LNCAP (cell line): ENCODE data around the gene ACMSD.

ENCODE experiments used
- CTCF ChIP-seq: fragments of 450-650 bp; IDR thresholded peaks from 2 replicates; pipeline ENCODE4 v1.5.1; 2017; ENCODE audit warnings: mild to moderate bottlenecking

Gene ACMSD

DNA sequence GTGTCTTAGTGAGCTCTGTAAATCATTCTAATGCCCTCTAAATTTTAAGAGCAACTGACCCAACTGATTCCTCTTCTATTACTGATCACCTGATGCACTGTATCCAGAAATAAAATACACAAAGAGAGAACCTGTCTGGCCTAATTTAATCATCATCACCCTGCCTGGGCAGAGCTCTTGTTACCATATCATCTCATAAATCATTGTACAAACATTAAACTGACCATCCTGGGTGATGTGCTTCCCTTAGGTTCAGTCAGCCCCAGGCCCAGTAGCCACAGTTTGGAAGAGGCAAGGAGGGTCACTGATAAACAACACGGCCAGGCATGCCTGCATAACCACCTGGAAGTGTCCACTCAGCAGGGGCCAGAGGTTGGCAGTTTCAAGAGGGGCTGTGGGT is 22.7 kb upstream of the ACMSD start:
- TF ChIP-seq CTCF, result no peak

GRCh38 chr2:134818321-134818720 is 20.1 kb upstream of the ACMSD start:
- TF ChIP-seq CTCF, result no peak

GRCh38 chr2:134819334-134819733 is 19.1 kb upstream of the ACMSD start:
- TF ChIP-seq CTCF, result no peak

- no peak for TF ChIP-seq CTCF
These were observed 15.0 kb upstream of the ACMSD start for GRCh38 chr2:134823431-134823830.

DNA sequence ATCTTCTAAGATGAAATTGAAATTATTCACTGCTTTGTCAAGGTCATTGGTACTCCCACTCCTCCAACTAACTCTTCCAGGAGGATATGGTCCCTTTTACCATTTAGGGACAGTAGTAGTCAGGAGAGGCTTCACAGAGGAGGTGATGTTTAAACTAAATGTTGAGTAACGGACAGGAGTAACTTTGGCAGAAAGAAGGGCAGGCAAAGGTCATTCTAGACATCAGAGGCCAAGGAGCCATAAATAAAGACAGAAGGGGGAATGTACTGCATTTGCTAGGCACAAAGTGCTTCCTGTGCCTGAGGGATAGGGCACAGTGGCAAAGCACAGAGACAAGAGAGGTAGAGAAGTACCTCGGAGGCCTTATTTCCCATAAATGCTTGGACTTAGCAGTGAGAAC is 14.6 kb upstream of the ACMSD start:
- no peak for TF ChIP-seq CTCF

DNA sequence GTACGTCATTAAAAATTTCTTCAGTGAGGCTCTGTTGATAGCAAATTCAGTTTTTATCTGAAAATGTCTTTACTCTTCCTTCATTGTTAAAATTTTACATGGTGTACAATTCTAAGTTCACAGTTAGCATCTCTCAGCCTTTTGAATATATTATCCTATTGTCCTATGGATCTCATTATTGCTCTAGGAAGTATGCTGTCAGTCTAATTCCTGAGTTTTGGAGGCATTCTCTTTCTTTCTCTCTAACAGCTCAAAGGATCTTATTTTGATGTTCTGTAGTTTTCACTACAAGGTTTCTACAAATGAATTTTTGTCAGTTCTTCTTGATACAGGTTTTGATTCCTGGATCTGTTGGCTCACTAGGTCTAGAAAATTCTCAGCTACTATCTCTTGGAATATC is 2.9 kb upstream of the ACMSD start:
- no peak for TF ChIP-seq CTCF

- TF ChIP-seq CTCF, result no peak
These were observed 1.4 kb upstream of the ACMSD start for GRCh38 chr2:134836986-134837385.

DNA sequence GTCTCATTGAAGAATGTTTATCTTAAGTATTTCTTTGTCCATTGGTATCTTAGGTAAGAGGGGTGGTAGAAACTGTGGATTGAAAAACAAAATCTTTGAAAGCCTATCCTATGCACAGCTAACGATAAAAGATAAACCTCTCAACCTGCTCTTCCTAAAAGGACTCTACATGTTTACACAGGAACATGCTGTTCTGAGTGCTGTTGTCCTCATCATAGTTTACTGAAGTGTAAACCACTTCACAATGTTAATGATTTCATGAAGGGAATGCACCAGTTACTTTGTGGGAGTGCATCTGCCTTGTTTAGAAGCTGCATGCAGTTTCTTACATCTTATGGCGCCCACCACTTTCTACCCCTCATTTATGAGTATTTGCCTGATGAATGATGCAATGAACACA is 1.2 kb downstream of the ACMSD start:
- TF ChIP-seq CTCF, result no peak
